GM19468 (cell line): ENCODE results near the gene TMCC2.
"Not testable (repeated sequence)": the region's sequence is repeated elsewhere in the genome, so short reads cannot be mapped to it uniquely, and the experiment has no call there.

Experiments used
- ATAC-seq: cut with Tn5 transposase; IDR thresholded peaks from one replicate; pipeline ENCODE4 v1.9.1; 2021; ENCODE audit warnings: mild to moderate bottlenecking, moderate library complexity, moderate number of reproducible peaks; ENCODE audit not compliant: unreplicated experiment; ENCODE audit errors: extremely low read depth

Gene TMCC2

DNA sequence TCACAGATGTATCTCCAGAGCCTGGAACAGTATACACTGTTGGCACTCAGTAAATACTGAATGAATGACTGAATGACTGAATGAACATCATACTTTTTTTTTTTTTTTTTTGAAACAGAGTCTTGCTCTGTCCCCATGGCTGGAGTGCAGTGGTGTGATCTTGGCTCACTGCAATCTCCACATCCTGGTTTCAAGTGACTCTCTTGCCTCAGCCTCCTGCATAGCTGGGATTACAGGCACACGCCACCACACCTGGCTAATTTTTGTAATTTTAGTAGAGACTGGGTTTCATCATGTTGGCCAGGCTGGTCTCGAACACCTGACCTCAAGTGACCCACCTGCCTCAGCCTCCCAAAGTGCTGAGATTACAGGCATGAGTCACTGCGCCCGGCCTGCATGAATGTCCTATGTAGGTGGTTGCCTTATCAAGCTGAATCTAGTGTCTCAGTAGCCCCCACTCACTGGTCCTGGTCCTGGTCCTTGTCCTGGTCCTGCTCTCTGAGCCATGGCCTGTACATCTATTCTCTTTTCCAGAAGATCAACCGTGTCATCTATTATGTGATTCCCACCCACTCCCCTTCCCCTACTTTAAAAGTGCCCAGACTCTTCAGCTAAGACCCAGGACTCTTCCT lies 69.9 kb downstream of the TMCC2 start:
- not testable (repeated sequence) for ATAC-seq

GRCh38 chr1:205298191-205298994 lies 70.6 kb downstream of the TMCC2 start:
- no peak for ATAC-seq

- no peak for ATAC-seq
Measured at GRCh38 chr1:205300149-205300548, 72.4 kb downstream of the TMCC2 start.

GRCh38 chr1:205301205-205301821 lies 73.6 kb downstream of the TMCC2 start:
- ATAC-seq: no peak

- ATAC-seq: no peak
Measured at GRCh38 chr1:205301842-205302588, 74.3 kb downstream of the TMCC2 start.

GRCh38 chr1:205303247-205303888 lies 75.6 kb downstream of the TMCC2 start:
- no peak for ATAC-seq

- no peak for ATAC-seq
Measured at GRCh38 chr1:205304046-205304694, 76.4 kb downstream of the TMCC2 start.

- no peak for ATAC-seq
Measured at GRCh38 chr1:205304695-205305070, 76.9 kb downstream of the TMCC2 start.

DNA sequence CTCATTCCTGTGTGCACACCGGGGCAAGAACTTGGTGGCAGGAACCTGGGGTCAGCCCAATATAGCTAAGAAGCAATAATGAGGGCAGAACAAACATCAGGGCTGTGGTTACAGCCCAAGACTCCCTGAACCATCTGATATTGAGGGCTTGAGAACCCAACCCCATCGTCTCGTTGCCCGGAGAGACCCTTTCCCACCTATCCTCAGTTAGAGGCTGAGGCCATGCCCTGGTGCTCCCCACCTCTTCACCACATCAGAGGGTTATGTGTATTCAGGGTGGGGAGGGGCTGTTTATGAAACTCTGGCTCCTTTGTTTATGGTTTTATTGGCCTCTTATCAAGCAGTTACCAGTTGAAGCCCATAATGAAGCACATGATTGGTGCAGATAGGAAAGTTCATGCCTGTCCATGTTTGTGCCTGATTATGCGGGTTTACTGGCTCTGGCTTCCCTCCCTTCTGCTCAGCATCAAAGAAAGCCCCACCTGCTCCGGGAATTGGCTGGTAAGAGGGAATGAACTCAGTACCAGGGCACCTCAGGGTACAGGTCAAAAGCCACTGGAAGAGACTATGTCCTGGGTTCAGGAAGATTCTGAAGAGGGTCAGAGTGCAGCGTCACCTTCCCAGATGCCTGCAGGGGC lies 79.3 kb downstream of the TMCC2 start:
- no peak for ATAC-seq

GRCh38 chr1:205309741-205310140 lies 82.0 kb downstream of the TMCC2 start:
- no peak for ATAC-seq

GRCh38 chr1:205310976-205311704 lies 83.4 kb downstream of the TMCC2 start:
- ATAC-seq: no peak

DNA sequence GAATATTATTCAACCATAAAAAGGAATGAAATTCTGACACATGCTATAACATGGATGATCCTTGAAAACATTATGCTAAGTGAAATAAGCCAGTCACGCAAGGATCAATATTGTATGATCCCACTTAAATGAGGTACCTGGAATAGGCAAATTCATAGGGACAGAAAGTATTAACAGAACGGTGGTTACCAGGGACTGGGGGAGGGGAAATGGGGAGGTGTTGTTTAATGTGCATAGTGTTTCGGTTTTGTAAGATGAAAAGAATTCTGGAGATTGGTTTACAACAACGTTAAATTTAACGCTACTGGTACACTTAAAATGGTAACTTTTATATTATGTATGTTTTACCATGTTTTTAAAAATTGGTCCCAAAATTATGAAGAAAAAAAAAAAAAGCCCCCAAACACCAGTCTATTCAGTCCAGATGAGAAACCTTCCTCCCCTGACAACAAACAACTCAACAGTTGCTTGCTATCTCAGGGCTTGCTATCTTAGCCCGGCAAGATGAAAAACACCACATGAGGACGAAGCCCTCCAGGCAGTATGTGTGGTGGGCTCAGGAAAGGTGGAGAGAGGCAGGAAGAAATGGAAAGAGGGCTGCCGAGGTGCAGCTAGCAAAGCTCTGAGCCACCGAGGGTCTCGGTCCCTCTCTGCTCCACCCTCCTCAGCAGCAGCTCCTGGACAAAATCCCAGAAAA lies 85.3 kb downstream of the TMCC2 start:
- no peak for ATAC-seq

DNA sequence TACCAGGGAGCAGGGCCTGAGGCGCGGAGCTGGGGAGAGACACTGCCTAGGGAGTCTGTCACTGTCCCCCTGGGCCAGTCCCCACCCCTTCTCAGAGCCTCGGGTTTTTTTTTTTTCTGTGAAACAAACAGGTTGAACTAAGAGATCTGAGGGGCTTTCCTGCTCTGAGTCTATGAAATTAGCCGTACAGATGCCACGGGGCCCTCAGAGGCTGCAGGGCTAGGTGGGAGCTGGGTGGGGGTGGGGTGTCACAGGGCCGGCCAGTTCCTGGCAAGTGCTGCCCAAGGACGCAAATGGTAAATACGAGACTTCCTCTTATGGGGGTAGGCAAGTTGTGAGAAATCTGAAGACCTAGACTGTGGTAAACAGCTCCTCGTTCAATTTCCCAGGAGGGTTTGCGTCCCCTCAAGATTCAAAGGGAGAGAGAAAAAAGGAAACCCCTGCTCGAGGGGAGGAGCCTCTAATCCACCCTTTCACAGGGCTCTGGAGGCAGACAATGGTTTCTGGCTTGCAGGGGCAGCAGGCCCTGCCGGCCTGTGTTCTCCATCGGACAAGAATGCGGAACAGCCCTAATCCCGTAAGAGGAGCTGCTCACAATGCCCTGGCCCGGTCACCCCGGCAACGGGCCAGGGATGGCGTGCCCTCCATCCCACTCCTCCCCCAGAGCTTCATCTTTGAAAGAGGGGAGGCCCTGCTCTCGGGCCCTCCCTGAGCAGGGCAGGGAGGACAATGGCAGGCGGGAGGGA lies 86.0 kb downstream of the TMCC2 start:
- no peak for ATAC-seq

- no peak for ATAC-seq
Measured at GRCh38 chr1:205315008-205315618, 87.4 kb downstream of the TMCC2 start.

GRCh38 chr1:205316161-205316566 lies 88.4 kb downstream of the TMCC2 start:
- ATAC-seq: no peak

DNA sequence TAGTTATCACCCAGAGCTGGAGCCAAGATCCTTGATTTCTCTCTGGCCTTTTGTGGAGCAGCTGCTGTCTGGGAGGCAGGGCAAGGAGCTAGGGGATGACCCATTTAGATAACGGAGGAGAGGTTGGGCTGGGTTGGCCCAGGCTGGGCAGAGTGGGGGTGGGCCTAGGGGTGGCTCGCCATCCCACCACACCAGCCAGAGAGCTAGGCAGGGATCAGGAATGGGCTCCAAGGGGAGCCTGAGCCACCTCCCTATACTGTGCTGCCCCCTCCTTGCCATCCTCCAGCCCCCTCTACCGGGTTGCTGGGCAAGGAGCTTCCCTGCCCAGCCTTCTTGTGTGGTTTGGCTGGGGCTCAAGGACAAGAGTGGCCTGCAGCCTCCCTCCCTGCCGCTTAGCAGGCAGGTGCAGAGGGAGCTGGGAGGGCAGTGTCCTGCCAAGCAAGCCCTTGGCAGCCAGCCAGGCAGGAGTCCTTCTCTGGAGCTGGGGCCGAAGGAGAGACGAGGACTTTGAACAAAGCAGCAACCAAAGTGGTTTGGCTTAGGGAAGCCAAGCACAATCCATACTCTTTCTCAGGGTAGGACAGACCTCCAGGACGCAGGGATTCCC lies 89.7 kb downstream of the TMCC2 start:
- ATAC-seq: no peak
